GM21717 (cell line): ENCODE data around the gene RHEB.

Experiments used
- ATAC-seq: cut with Tn5 transposase; IDR thresholded peaks from one replicate; pipeline ENCODE4 v1.9.1; 2021; ENCODE audit warnings: mild to moderate bottlenecking, moderate library complexity; ENCODE audit not compliant: unreplicated experiment

The RHEB gene

GRCh38 chr7:151477867-151478266 is 41.8 kb downstream of the RHEB start:
- no peak for ATAC-seq

- ATAC-seq = peak; percentile 40
Measured at GRCh38 chr7:151472644-151473380, 46.9 kb downstream of the RHEB start.

GRCh38 chr7:151470711-151471110 is 49.0 kb downstream of the RHEB start:
- no peak for ATAC-seq

GRCh38 chr7:151469281-151469680 is 50.4 kb downstream of the RHEB start:
- no peak for ATAC-seq

GRCh38 chr7:151468217-151469018 is 51.3 kb downstream of the RHEB start:
- ATAC-seq = no peak

GRCh38 chr7:151465169-151465568 is 54.5 kb downstream of the RHEB start:
- no peak for ATAC-seq

GRCh38 chr7:151462306-151462779 is 57.4 kb downstream of the RHEB start:
- no peak for ATAC-seq

- ATAC-seq = no peak
Measured at GRCh38 chr7:151461942-151462230, 57.8 kb downstream of the RHEB start.

- no peak for ATAC-seq
Measured at GRCh38 chr7:151461096-151461941, 58.4 kb downstream of the RHEB start.

- ATAC-seq = no peak
Measured at GRCh38 chr7:151460474-151460855, 59.2 kb downstream of the RHEB start.

GRCh38 chr7:151459726-151460473 is 59.8 kb downstream of the RHEB start:
- ATAC-seq = no peak

GRCh38 chr7:151457534-151457933 is 62.2 kb downstream of the RHEB start:
- no peak for ATAC-seq

- no peak for ATAC-seq
Measured at GRCh38 chr7:151456782-151457181, 62.9 kb downstream of the RHEB start.

GRCh38 chr7:151456276-151456675 is 63.4 kb downstream of the RHEB start:
- no peak for ATAC-seq

- no peak for ATAC-seq
Measured at GRCh38 chr7:151455690-151456089, 64.0 kb downstream of the RHEB start.

GRCh38 chr7:151454932-151455530 is 64.7 kb downstream of the RHEB start:
- no peak for ATAC-seq

- no peak for ATAC-seq
Measured at GRCh38 chr7:151454305-151454704, 65.4 kb downstream of the RHEB start.

GRCh38 chr7:151453326-151453791 is 66.3 kb downstream of the RHEB start:
- no peak for ATAC-seq

- no peak for ATAC-seq
Measured at GRCh38 chr7:151452680-151453325, 66.9 kb downstream of the RHEB start.
